ENCODE measurements around the gene RCVRN. TPM values are rescaled to one million over a fixed set of nuclear protein-coding genes. Genes with fewer than 3 reads are reported as not detected.

Gene RCVRN
- total and polyA plus RNA-seq, 12 donors: 0.13 to 0.91 (median 0.47) TPM; not detected in 8

GRCh38 chr17:9908649-9909042, 3.6 kb upstream of the RCVRN start:
- H3K27me3 ChIP-seq: no peaks in the 10 kb centered on the region
- H3K27ac ChIP-seq: no peak overlapping the region
- TF ChIP-seq, protein P1, sequence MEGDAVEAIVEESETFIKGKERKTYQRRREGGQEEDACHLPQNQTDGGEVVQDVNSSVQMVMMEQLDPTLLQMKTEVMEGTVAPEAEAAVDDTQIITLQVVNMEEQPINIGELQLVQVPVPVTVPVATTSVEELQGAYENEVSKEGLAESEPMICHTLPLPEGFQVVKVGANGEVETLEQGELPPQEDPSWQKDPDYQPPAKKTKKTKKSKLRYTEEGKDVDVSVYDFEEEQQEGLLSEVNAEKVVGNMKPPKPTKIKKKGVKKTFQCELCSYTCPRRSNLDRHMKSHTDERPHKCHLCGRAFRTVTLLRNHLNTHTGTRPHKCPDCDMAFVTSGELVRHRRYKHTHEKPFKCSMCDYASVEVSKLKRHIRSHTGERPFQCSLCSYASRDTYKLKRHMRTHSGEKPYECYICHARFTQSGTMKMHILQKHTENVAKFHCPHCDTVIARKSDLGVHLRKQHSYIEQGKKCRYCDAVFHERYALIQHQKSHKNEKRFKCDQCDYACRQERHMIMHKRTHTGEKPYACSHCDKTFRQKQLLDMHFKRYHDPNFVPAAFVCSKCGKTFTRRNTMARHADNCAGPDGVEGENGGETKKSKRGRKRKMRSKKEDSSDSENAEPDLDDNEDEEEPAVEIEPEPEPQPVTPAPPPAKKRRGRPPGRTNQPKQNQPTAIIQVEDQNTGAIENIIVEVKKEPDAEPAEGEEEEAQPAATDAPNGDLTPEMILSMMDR (IDR thresholded peaks at IDR 0.05): no peak
- TF ChIP-seq POLR2A (IDR thresholded peaks at IDR 0.05): no peak
- intact Hi-C loops (cut with DNase I): no loop called here
- H3K9me3 ChIP-seq (replicated peaks in 1 of 3): no peaks in the 10 kb centered on the region
- no peak for DNase-seq
- WGBS, 4 donors: 54 to 64% (median 56%) methylated on average over 2 to 7 of the region's 7 CpGs
- H3K4me3 ChIP-seq: no peak overlapping the region
- no peaks in the 10 kb centered on the region for H3K36me3 ChIP-seq (replicated peaks in 1 of 2)
- H3K4me1 ChIP-seq (replicated peaks in 1 of 2): no peaks in the 10 kb centered on the region

GRCh38 chr17:9907883-9908648, 3.0 kb upstream of the RCVRN start:
- Histone ChIP-seq H3K36me3 (replicated peaks in 1 of 2) (no peaks in the 10 kb centered on the region), H3K9me3 (replicated peaks in 1 of 3) (no peaks in the 10 kb centered on the region), H3K4me3 (no peak overlapping the region), H3K4me1 (replicated peaks in 1 of 2) (no peaks in the 10 kb centered on the region), H3K27me3 (no peaks in the 10 kb centered on the region), H3K27ac (no peak overlapping the region)
- TF ChIP-seq, protein P1 (IDR thresholded peaks at IDR 0.05): no peak
- TF ChIP-seq POLR2A (IDR thresholded peaks at IDR 0.05): no peak
- intact Hi-C loops (cut with DNase I): no loop called here
- DNase-seq: no peak
- 30 to 47% (median 40%) methylated on average over 11 to 12 of the region's 12 CpGs for WGBS, 4 donors

- no peaks in the 10 kb centered on the region for H3K4me1 ChIP-seq (replicated peaks in 1 of 2)
- DNase-seq: no peak
- no peak overlapping the region for H3K27ac ChIP-seq
- no peak overlapping the region for H3K4me3 ChIP-seq
- no peak for TF ChIP-seq POLR2A (IDR thresholded peaks at IDR 0.05)
- TF ChIP-seq, protein P1 (IDR thresholded peaks at IDR 0.05): no peak
- H3K9me3 ChIP-seq (replicated peaks in 1 of 3): no peaks in the 10 kb centered on the region
- intact Hi-C loops (cut with DNase I): no loop called here
- WGBS, 4 donors: 72 to 80% (median 79%) methylated on average over 7 of the region's 7 CpGs
- H3K36me3 ChIP-seq (replicated peaks in 1 of 2): no peaks in the 10 kb centered on the region
- no peaks in the 10 kb centered on the region for H3K27me3 ChIP-seq
Measured at GRCh38 chr17:9907131-9907530, 2.1 kb upstream of the RCVRN start.

DNA sequence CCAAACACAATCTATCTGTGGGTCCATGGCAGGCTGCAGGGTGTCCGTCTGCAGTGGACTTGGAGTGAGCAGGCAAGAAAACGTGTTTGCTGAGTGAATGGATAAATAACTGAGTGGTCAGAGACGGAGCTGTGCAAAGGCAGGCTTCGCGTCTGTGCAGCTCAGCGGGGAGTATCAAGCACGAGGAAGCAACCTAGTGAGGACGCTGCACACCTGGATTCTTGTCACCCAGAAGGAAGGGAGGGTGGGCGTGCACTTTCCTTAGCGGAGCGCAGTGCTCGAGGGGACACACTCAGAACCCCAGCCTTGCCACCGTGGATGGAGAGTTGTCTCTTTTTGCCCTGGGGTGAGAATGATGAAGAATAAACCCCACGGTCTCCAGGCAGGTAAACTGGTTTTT, 1.5 kb upstream of the RCVRN start:
- H3K27ac ChIP-seq: no peak overlapping the region
- no peaks in the 10 kb centered on the region for H3K36me3 ChIP-seq (replicated peaks in 1 of 2)
- no peaks in the 10 kb centered on the region for H3K9me3 ChIP-seq (replicated peaks in 1 of 3)
- DNase-seq: no peak
- TF ChIP-seq, protein P1 (IDR thresholded peaks at IDR 0.05): no peak
- no peak for TF ChIP-seq POLR2A (IDR thresholded peaks at IDR 0.05)
- 75 to 81% (median 79%) methylated on average over 12 to 14 of the region's 14 CpGs for WGBS, 4 donors
- intact Hi-C loops (cut with DNase I): no loop called here
- no peaks in the 10 kb centered on the region for H3K4me1 ChIP-seq (replicated peaks in 1 of 2)
- no peak overlapping the region for H3K4me3 ChIP-seq
- no peaks in the 10 kb centered on the region for H3K27me3 ChIP-seq

Data from adrenal gland (tissue), 12 donors.